GM21723 (cell line): ENCODE data around the gene LAMC2.

Experiments
- ATAC-seq: cut with Tn5 transposase; IDR thresholded peaks from one replicate; pipeline ENCODE4 v1.9.1; 2021; ENCODE audit warnings: mild to moderate bottlenecking, moderate library complexity; ENCODE audit not compliant: unreplicated experiment

LAMC2 gene

GRCh38 chr1:183282101-183282855 lies 96.2 kb downstream of the LAMC2 start:
- ATAC-seq: no peak

GRCh38 chr1:183283286-183283685 lies 97.2 kb downstream of the LAMC2 start:
- no peak for ATAC-seq

- no peak for ATAC-seq
These were observed 98.0 kb downstream of the LAMC2 start for GRCh38 chr1:183284086-183284485.

GRCh38 chr1:183285256-183285655 lies 99.2 kb downstream of the LAMC2 start:
- no peak for ATAC-seq

- no peak for ATAC-seq
These were observed 99.7 kb downstream of the LAMC2 start for GRCh38 chr1:183285746-183286145.

GRCh38 chr1:183287191-183287675 lies 101.2 kb downstream of the LAMC2 start:
- no peak for ATAC-seq

GRCh38 chr1:183288583-183288982 lies 102.5 kb downstream of the LAMC2 start:
- ATAC-seq: no peak

GRCh38 chr1:183289051-183289496 lies 103.0 kb downstream of the LAMC2 start:
- ATAC-seq: no peak

GRCh38 chr1:183290628-183291027 lies 104.6 kb downstream of the LAMC2 start:
- no peak for ATAC-seq

- ATAC-seq: no peak
These were observed 105.2 kb downstream of the LAMC2 start for GRCh38 chr1:183291216-183291762.

GRCh38 chr1:183291802-183292514 lies 105.9 kb downstream of the LAMC2 start:
- ATAC-seq: no peak

GRCh38 chr1:183293241-183293640 lies 107.2 kb downstream of the LAMC2 start:
- ATAC-seq: no peak

GRCh38 chr1:183293876-183294275 lies 107.8 kb downstream of the LAMC2 start:
- ATAC-seq: no peak
